B cell (primary cell): Measurements from ENCODE around the gene DIP2B. TPM values are rescaled to one million over a fixed set of nuclear protein-coding genes. Genes with fewer than 3 reads are reported as not detected.

Experiments used
- ATAC-seq: fragments of 200-7000 bp; cut with Tn5 transposase; one replicate; pipeline ENCODE4 v1.10.0; 2021; ENCODE audit warnings: low read depth, mild to moderate bottlenecking, moderate number of reproducible peaks, moderate library complexity
- CTCF ChIA-PET: fragments of 350-600 bp; sonication (Branson Sonifier 250); formaldehyde crosslinking; loops from one replicate; lab custom pipeline; 2021; ENCODE audit warnings: antibody characterized with exemption, inconsistent platforms; lab: Charles Lee
- POLR2A ChIA-PET: fragments of 350-600 bp; sonication (Branson Sonifier 250); formaldehyde crosslinking; loops from one replicate; lab custom pipeline; 2021; ENCODE audit warnings: antibody characterized with exemption; lab: Charles Lee
- DNase-seq: peaks from one replicate; pipeline ENCODE4 v3.0.0; 2013
- H2AFZ ChIP-seq: 2 replicates; pipeline ENCODE4 v1.6.1; 2012; ENCODE audit warnings: mild to moderate bottlenecking, low read depth, low read length; ENCODE audit not compliant: insufficient read depth, poor library complexity, severe bottlenecking
- H3K27ac ChIP-seq, 2 donors: 1 replicate in 1 of 2; 2 replicates in 1 of 2; pipeline ENCODE4 v1.5.1; 2012 to 2013; ENCODE audit warnings: low read length in 2 of 2, mild to moderate bottlenecking in 2 of 2, moderate library complexity in 1 of 2
- H3K27me3 ChIP-seq, 4 experiments: fragments of 200-600 bp in 1 of 4; sonication (generic) in 1 of 4; replicated peaks in 1 of 4; 1 replicate in 2 of 4; 2 replicates in 2 of 4; pipeline versions ENCODE4 v1.6.1 to v1.7.0; 2013 to 2016; ENCODE audit warnings: low read length in 3 of 4, mild to moderate bottlenecking in 2 of 4, mixed read lengths in 1 of 4, moderate library complexity in 1 of 4; ENCODE audit not compliant: insufficient read depth in 4 of 4, control insufficient read depth in 3 of 4; ENCODE audit errors: control extremely low read depth in 1 of 4
- H3K36me3 ChIP-seq, 2 experiments: replicated peaks in 1 of 2; 1 replicate in 1 of 2; 2 replicates in 1 of 2; pipeline versions ENCODE4 v1.6.1 to v1.7.1; 2013; ENCODE audit warnings: low read length in 1 of 2; ENCODE audit not compliant: insufficient read depth in 2 of 2, control insufficient read depth in 1 of 2; ENCODE audit errors: control extremely low read depth in 1 of 2, extremely low read depth in 1 of 2
- H3K4me1 ChIP-seq, 2 donors: fragments of 200-600 bp in 1 of 2; sonication (generic) in 1 of 2; 1 replicate in 1 of 2; 2 replicates in 1 of 2; pipeline versions ENCODE4 v1.5.1 to v1.6.1; 2013 to 2017; ENCODE audit warnings: low read length in 2 of 2; ENCODE audit not compliant: control insufficient read depth in 2 of 2, insufficient read depth in 2 of 2
- H3K4me2 ChIP-seq: replicated peaks from 2 replicates; pipeline ENCODE3; 2012; ENCODE audit warnings: mild to moderate bottlenecking, low read depth, low read length; ENCODE audit not compliant: poor library complexity, severe bottlenecking
- H3K4me3 ChIP-seq, 5 experiments: fragments of 200-600 bp in 1 of 5; sonication (generic) in 1 of 5; 1 replicate in 3 of 5; 2 replicates in 2 of 5; pipeline versions ENCODE4 v1.5.1 to v1.7.0; 2011 to 2016; ENCODE audit warnings: low read length in 4 of 5, mild to moderate bottlenecking in 4 of 5, low read depth in 2 of 5, control low read depth in 1 of 5, moderate library complexity in 1 of 5; ENCODE audit not compliant: insufficient read depth in 1 of 5; ENCODE audit errors: control extremely low read depth in 1 of 5, extremely low read depth in 1 of 5
- H3K79me2 ChIP-seq: fragments of 200-600 bp; sonication (generic); one replicate; pipeline ENCODE4 v1.6.0; 2016; ENCODE audit warnings: low read length; ENCODE audit not compliant: control insufficient read depth, insufficient read depth
- H3K9ac ChIP-seq: fragments of 200-600 bp; sonication (generic); 2 replicates; pipeline ENCODE4 v1.6.1; 2017; ENCODE audit warnings: mild to moderate bottlenecking, low read length, moderate library complexity
- H3K9me3 ChIP-seq, 3 donors: one replicate each; pipeline versions ENCODE4 v1.6.1 to v1.7.1; 2013; ENCODE audit warnings: low read length in 2 of 3; ENCODE audit not compliant: control insufficient read depth in 2 of 3, insufficient read depth in 1 of 3; ENCODE audit errors: control extremely low read depth in 1 of 3
- H4K20me1 ChIP-seq: 2 replicates; pipeline ENCODE4 v1.6.0; 2012; ENCODE audit warnings: mild to moderate bottlenecking, low read length; ENCODE audit not compliant: insufficient read depth, control insufficient read depth, poor library complexity, severe bottlenecking
- H3K27ac Mint-ChIP-seq: one replicate; pipeline ENCODE4 v1.8.0; 2021; ENCODE audit warnings: mixed read lengths
- H3K27me3 Mint-ChIP-seq: one replicate; pipeline ENCODE4 v1.8.0; 2021; ENCODE audit warnings: mixed read lengths
- H3K4me1 Mint-ChIP-seq: one replicate; pipeline ENCODE4 v1.8.0; 2021; ENCODE audit warnings: mixed read lengths
- H3K4me3 Mint-ChIP-seq: one replicate; pipeline ENCODE4 v1.8.0; 2021; ENCODE audit warnings: mixed read lengths
- H3K9me3 Mint-ChIP-seq: one replicate; pipeline ENCODE4 v1.8.0; 2022; ENCODE audit warnings: mixed read lengths; ENCODE audit not compliant: insufficient read depth
- CTCF ChIP-seq: fragments of 200-600 bp; IDR thresholded peaks from one replicate; pipeline ENCODE4 v1.8.0; 2022; ENCODE audit warnings: antibody characterized with exemption, mild to moderate bottlenecking
- EZH2 ChIP-seq: IDR thresholded peaks from 2 replicates; pipeline ENCODE4 v1.6.1; 2012; ENCODE audit warnings: borderline replicate concordance, low read depth, mild to moderate bottlenecking, moderate library complexity, low read length; ENCODE audit not compliant: insufficient read depth, poor library complexity, severe bottlenecking
- WGBS: methylation state at CpG from one replicate; pipeline ENCODE4 v1.1.5; 2013; ENCODE audit warnings: missing lambda C conversion rate; ENCODE audit not compliant: insufficient coverage; 5-methylcytosine and 5-hydroxymethylcytosine counted together
- intact Hi-C: fragments of 100-400 bp; cut with micrococcal nuclease; formaldehyde crosslinking; loops from one replicate; pipeline ENCODE4 v1.10.0; 2022
- polyA plus RNA-seq: library from polyadenylated mRNA; depleted of rRNA; stranded (reverse); fragments of >200 nt; gene quantifications from 2 replicates; pipeline ENCODE4 v1.2.3, GENCODE V29; 2012
- total RNA-seq, 2 donors: library from RNA; stranded (reverse); fragments of 120-200 nt in 1 of 2; gene quantifications; 1 replicate in 1 of 2; 2 replicates in 1 of 2; pipeline versions ENCODE4 v1.2.3 to v1.2.4, GENCODE V29; 2013 to 2022

Gene DIP2B
- total and polyA plus RNA-seq, 2 donors (not counting 1 experiment from before 2014, with no cell fraction given), result 16.4 to 38.8 TPM

GRCh38 chr12:50598321-50598862 is 93.6 kb downstream of the DIP2B start:
- DNase-seq (no peak), ATAC-seq (no peak)
- peak overlapping the region; percentile 29 for H3K27ac Mint-ChIP-seq
- H3K27me3 ChIP-seq, result no peaks in the 10 kb centered on the region
- peaks cover 81% of the 10 kb centered on the region for H3K79me2 ChIP-seq
- H3K9me3 ChIP-seq, result no peaks in the 10 kb centered on the region
- H3K27me3 Mint-ChIP-seq, result no peaks in the 10 kb centered on the region
- peaks cover 68% of the 10 kb centered on the region for H4K20me1 ChIP-seq
- CTCF ChIA-PET, result interaction anchor here (0.7 kb wide), 1 partner anchor 95 kb away, joined by 3 read pairs; no protein-coding TSS in a partner anchor
- peak overlapping the region; percentile 28 to 75 for H3K27ac ChIP-seq
- peaks cover 19 to 20% of the 10 kb centered on the region in 2 donors for H3K4me1 ChIP-seq
- peak overlapping the region; percentile 39 for H3K4me3 Mint-ChIP-seq
- H3K4me1 Mint-ChIP-seq, result peaks cover 47% of the 10 kb centered on the region
- intact Hi-C loops, result no loop called here
- TF ChIP-seq EZH2 (no peak), CTCF (no peak)
- no peaks in the 10 kb centered on the region for H3K36me3 ChIP-seq
- H3K9me3 Mint-ChIP-seq, result no peaks in the 10 kb centered on the region
- WGBS, result 100% methylated on average over 2 of the region's 2 CpGs
- H2AFZ ChIP-seq, result no peak overlapping the region
- POLR2A ChIA-PET, result no interaction called here
- H3K4me2 ChIP-seq, result no peak overlapping the region
- no peak overlapping the region for H3K4me3 ChIP-seq
- H3K9ac ChIP-seq, result no peak overlapping the region

DNA sequence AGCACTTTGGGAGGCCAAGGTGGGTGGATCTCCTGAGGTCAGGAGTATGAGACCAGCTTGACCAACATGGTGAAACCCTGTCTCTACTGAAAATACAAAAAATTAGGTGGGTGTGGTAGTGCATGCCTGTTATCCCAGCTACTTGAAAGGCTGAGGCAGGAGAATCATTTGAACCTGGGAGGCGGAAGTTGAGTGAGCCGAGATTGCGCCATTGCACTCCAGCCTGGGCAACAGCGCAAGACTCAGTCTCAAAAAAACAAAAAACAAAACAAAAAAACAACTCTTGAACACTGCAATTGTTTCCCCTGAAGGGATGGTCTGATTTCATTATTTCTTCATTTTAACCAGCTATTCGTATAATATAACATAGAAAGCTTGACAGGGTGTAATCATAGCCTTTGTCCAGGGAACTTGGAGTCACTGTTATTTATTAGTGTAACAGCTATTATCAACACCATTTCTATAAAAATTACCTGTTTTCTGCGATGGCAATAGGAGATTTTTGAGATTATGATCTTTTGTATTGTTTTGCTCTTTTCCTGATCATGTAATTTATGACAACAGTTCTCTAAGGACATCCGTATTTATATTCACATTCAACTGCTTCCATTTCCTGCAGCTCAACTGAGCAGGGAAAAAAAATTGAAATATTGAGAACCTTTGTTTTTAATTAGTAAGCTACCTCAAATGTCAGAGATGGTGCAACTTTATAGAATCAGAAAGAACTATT is 94.7 kb downstream of the DIP2B start:
- Histone ChIP-seq H3K4me1 (peaks cover 19 to 20% of the 10 kb centered on the region in 2 donors), H3K9me3 (no peaks in the 10 kb centered on the region), H3K4me3 (no peak overlapping the region), H2AFZ (no peak overlapping the region), H3K4me2 (no peak overlapping the region), H4K20me1 (peaks cover 73% of the 10 kb centered on the region), H3K27me3 (no peaks in the 10 kb centered on the region), H3K9ac (no peak overlapping the region), H3K27ac (no peak overlapping the region), H3K79me2 (peaks cover 86% of the 10 kb centered on the region), H3K36me3 (no peaks in the 10 kb centered on the region)
- H3K27me3 Mint-ChIP-seq, result no peaks in the 10 kb centered on the region
- ChIA-PET CTCF (interaction anchor here (1.1 to 1.6 kb wide), 2 partner anchors 9 to 39 kb away, joined by 4 read pairs; no protein-coding TSS in a partner anchor), POLR2A (no interaction called here)
- TF ChIP-seq CTCF (no peak), EZH2 (no peak)
- no peaks in the 10 kb centered on the region for H3K9me3 Mint-ChIP-seq
- no CpG with 5 or more reads among the region's 7 CpGs for WGBS
- intact Hi-C loops, result no loop called here
- DNase-seq, result no peak
- H3K4me1 Mint-ChIP-seq, result peaks cover 45% of the 10 kb centered on the region
- ATAC-seq, result no peak
- H3K4me3 Mint-ChIP-seq, result no peak overlapping the region
- H3K27ac Mint-ChIP-seq, result no peak overlapping the region
